ENCODE results near the gene UIMC1.

UIMC1 gene

DNA sequence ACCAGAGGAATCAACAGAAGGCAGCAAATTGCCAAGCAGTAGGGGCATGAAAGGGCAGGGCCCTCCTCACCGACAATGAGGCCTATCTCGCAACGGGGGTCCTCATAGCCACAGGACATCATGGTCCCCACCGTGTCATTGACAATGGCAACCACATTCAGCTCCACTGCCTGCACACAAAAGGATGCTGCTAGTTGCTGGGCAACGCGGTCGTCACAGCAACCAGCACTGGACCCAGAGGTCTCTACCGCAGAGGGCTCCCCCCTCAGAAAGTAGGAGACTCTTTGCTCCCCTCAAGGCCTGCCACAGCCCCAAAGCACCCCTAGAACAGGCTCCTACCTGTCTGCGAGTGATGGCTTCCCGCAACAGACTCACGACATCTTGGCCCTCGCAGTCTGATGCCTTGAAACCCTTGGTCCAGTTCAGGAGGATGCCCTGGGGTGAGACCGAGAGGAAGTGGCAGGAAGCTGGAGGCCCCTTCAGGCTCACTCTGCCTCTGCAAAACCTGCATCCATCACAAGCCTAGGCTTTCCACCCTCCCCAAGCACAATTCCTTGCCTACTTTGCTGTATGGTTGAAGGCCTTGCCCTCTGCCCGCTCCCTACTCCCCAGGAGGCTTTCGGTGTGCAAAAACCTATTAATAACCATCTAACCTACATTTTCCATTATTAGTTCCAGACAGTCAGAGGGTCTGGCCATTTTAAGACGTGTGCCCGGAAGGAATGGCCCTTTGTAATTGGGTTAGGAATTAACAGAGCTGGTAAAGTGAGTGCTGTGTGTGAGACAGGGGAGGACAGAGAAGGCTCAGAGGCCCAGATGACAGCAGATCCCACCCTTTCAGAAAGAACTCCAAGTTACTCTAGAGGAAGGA, 122.6 kb downstream of the UIMC1 start:
- no peak overlapping the region for H3K27ac Mint-ChIP-seq
- no peak overlapping the region for H3K4me3 Mint-ChIP-seq
- no peaks in the 10 kb centered on the region for H3K9me3 Mint-ChIP-seq
- H3K36me3 Mint-ChIP-seq (ENCODE audit: low read depth), result no peaks in the 10 kb centered on the region
- H3K4me1 Mint-ChIP-seq (ENCODE audit: low read depth), result no peaks in the 10 kb centered on the region
- peaks cover 3% of the 10 kb centered on the region for H3K27me3 Mint-ChIP-seq

- Mint-ChIP-seq H3K4me3 (no peak overlapping the region), H3K27ac (no peak overlapping the region), H3K9me3 (no peaks in the 10 kb centered on the region), H3K36me3 (ENCODE audit: low read depth) (no peaks in the 10 kb centered on the region), H3K4me1 (ENCODE audit: low read depth) (no peaks in the 10 kb centered on the region), H3K27me3 (peaks cover 3% of the 10 kb centered on the region)
Observed at GRCh38 chr5:176882567-176882903, 124.0 kb downstream of the UIMC1 start.

DNA sequence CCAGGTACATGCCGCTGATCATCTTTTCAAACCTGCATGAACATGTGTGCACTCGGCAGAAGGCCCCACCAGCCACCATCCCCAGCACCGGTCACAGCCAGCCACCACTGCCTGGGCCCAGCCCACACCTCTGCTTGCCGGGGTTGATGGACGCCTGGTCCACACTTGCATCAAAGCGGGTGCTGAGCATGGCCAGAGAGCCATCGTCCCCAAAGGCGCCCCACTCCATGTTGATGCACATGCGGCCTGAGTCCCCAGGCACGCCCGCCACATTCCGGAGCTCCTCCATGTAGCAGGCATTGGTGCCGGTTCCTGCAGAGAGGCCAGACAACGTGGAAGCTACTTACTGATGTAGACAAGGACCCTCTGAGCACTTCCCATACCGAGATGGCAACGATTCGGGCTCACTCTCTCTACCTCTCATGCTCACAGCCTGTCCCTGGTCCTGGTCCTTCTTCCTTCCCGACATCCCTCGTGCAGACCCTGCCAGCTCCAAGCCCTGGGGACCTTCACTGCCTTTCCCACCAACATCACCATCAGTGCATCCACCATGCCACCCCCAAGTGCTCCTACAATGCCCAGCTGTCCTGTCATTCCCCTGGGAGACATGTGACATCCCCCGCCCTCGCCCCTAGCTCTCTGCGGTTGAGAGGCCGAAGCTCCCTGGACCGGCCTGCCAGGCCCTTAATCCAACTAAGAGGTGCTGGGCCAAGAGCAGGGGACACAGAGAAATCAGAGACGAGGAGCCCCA, 124.6 kb downstream of the UIMC1 start:
- Mint-ChIP-seq H3K4me1 (ENCODE audit: low read depth) (no peaks in the 10 kb centered on the region), H3K4me3 (no peak overlapping the region), H3K27me3 (peaks cover 3% of the 10 kb centered on the region), H3K27ac (no peak overlapping the region), H3K36me3 (ENCODE audit: low read depth) (no peaks in the 10 kb centered on the region), H3K9me3 (no peaks in the 10 kb centered on the region)

GRCh38 chr5:176881021-176881749, 125.4 kb downstream of the UIMC1 start:
- H3K27me3 Mint-ChIP-seq, result peaks cover 5% of the 10 kb centered on the region
- no peaks in the 10 kb centered on the region for H3K9me3 Mint-ChIP-seq
- peaks cover 3% of the 10 kb centered on the region for H3K4me1 Mint-ChIP-seq (ENCODE audit: low read depth)
- H3K4me3 Mint-ChIP-seq, result no peak overlapping the region
- H3K27ac Mint-ChIP-seq, result no peak overlapping the region
- no peaks in the 10 kb centered on the region for H3K36me3 Mint-ChIP-seq (ENCODE audit: low read depth)

GRCh38 chr5:176880366-176881020, 126.1 kb downstream of the UIMC1 start:
- no peaks in the 10 kb centered on the region for H3K9me3 Mint-ChIP-seq
- peaks cover 10% of the 10 kb centered on the region for H3K4me1 Mint-ChIP-seq (ENCODE audit: low read depth)
- H3K27ac Mint-ChIP-seq, result no peak overlapping the region
- H3K36me3 Mint-ChIP-seq (ENCODE audit: low read depth), result no peaks in the 10 kb centered on the region
- H3K27me3 Mint-ChIP-seq, result peaks cover 12% of the 10 kb centered on the region
- H3K4me3 Mint-ChIP-seq, result no peak overlapping the region

- Mint-ChIP-seq H3K27me3 (peaks cover 18% of the 10 kb centered on the region), H3K4me3 (no peak overlapping the region), H3K9me3 (no peaks in the 10 kb centered on the region), H3K27ac (no peak overlapping the region), H3K4me1 (ENCODE audit: low read depth) (peaks cover 16% of the 10 kb centered on the region), H3K36me3 (ENCODE audit: low read depth) (no peaks in the 10 kb centered on the region)
Observed at GRCh38 chr5:176879663-176880361, 126.8 kb downstream of the UIMC1 start.

DNA sequence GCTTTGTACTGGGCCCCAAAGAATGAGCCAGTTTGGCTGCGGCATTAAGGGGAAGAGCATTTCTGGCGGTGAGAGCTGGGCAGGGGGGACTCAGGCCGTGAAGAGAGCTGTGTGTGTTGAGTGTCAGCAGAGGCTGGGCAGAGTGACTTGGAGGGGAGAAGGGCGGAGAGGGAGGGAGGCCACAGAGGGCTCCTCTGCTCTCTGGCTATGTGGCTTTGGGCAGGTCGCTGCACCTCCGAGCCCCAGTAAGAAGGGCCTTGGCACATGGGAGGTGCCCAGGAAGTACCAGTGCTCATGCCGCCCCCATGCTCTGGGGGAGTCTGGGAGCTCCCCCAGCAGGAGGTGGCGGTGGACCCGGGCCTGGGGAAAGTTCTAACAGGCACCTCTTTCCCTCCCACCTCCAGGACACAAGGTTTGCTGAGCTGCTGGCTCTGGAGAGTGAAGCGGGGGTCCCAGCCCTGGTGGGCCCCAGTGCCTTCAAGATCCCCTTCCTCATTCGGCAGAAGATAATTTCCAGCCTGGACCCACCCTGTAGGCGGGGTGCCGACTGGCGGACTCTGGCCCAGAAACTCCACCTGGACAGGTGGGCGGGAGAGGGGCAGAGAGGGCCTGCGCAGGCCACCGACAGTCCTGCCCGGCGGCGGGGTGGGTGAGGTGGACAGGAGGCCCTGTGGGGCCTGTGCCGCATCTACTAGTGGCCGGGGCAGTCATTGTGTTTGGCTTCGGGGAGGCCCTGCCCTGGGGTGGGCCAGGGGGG, 127.5 kb downstream of the UIMC1 start:
- Mint-ChIP-seq H3K9me3 (no peaks in the 10 kb centered on the region), H3K4me1 (ENCODE audit: low read depth) (peaks cover 16% of the 10 kb centered on the region), H3K27me3 (peaks cover 21% of the 10 kb centered on the region), H3K36me3 (ENCODE audit: low read depth) (no peaks in the 10 kb centered on the region), H3K27ac (no peak overlapping the region), H3K4me3 (no peak overlapping the region)

- Mint-ChIP-seq H3K9me3 (no peaks in the 10 kb centered on the region), H3K36me3 (ENCODE audit: low read depth) (no peaks in the 10 kb centered on the region), H3K4me1 (ENCODE audit: low read depth) (peaks cover 16% of the 10 kb centered on the region), H3K4me3 (no peak overlapping the region), H3K27me3 (peaks cover 21% of the 10 kb centered on the region), H3K27ac (no peak overlapping the region)
Observed at GRCh38 chr5:176878463-176878862, 128.1 kb downstream of the UIMC1 start.

- H3K27me3 Mint-ChIP-seq, result peaks cover 21% of the 10 kb centered on the region
Observed at GRCh38 chr5:176877793-176878331, 128.7 kb downstream of the UIMC1 start.

GRCh38 chr5:176876506-176877431, 129.8 kb downstream of the UIMC1 start:
- Mint-ChIP-seq H3K36me3 (ENCODE audit: low read depth) (no peaks in the 10 kb centered on the region), H3K4me1 (ENCODE audit: low read depth) (peaks cover 19% of the 10 kb centered on the region), H3K27me3 (peaks cover 21% of the 10 kb centered on the region), H3K27ac (no peak overlapping the region), H3K9me3 (no peaks in the 10 kb centered on the region), H3K4me3 (no peak overlapping the region)

More at GRCh38 chr5:176877793-176878331, 128.7 kb downstream of the UIMC1 start:
- H3K9me3 Mint-ChIP-seq, result no peaks in the 10 kb centered on the region
- H3K27ac Mint-ChIP-seq, result no peak overlapping the region
- no peaks in the 10 kb centered on the region for H3K36me3 Mint-ChIP-seq (ENCODE audit: low read depth)
- H3K4me3 Mint-ChIP-seq, result no peak overlapping the region
- peaks cover 19% of the 10 kb centered on the region for H3K4me1 Mint-ChIP-seq (ENCODE audit: low read depth)

GRCh38 chr5:176875783-176876505, 130.6 kb downstream of the UIMC1 start:
- Mint-ChIP-seq H3K9me3 (no peaks in the 10 kb centered on the region), H3K4me1 (ENCODE audit: low read depth) (peaks cover 19% of the 10 kb centered on the region), H3K36me3 (ENCODE audit: low read depth) (no peaks in the 10 kb centered on the region), H3K27ac (no peak overlapping the region), H3K27me3 (peaks cover 21% of the 10 kb centered on the region), H3K4me3 (no peak overlapping the region)

DNA sequence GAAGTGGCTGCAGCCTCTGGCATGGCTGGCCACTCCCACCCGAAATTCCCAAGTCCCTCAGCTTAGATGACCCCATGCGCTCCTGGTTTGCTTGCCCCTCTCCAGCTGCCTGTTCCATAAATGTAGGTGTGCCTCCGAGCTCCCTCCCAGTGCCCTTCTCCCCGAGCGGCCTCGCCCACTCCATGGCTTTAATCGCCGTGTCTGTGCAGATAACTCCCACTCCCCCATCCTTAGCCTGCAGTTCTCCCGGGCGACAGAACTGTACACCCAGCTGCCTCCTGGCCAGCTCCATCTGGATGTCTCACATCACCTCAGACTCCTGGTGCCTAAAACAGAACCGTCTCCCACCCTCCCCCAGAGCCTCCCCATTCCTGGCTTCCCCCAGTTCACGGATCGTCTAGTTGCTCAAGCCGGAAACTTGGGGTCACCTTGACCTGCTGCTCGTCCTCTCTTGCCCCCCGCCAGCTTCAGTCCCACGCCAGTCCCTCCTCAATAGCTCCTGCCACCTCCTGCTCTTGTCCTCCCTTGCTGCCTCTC, 131.5 kb downstream of the UIMC1 start:
- Mint-ChIP-seq H3K27ac (no peak overlapping the region), H3K36me3 (ENCODE audit: low read depth) (no peaks in the 10 kb centered on the region), H3K27me3 (peaks cover 21% of the 10 kb centered on the region), H3K9me3 (no peaks in the 10 kb centered on the region), H3K4me1 (ENCODE audit: low read depth) (peaks cover 24% of the 10 kb centered on the region), H3K4me3 (no peak overlapping the region)
